GM10847 (cell line): ENCODE measurements around the gene EIF6.

Experiments
- POLR2A ChIP-seq: IDR thresholded peaks from 2 replicates; pipeline ENCODE4 v1.6.1; 2011; ENCODE audit not compliant: insufficient read length; ENCODE audit errors: extremely low read depth

EIF6 gene

GRCh38 chr20:35291654-35292503 lies 7.3 kb upstream of the EIF6 start, which contains the start of gene FAM83C:
TSS of gene FAM83C (minus strand) at chr20:35292425. CDS start at chr20:35292304, 121 bp downstream.
- no peak for TF ChIP-seq POLR2A

DNA sequence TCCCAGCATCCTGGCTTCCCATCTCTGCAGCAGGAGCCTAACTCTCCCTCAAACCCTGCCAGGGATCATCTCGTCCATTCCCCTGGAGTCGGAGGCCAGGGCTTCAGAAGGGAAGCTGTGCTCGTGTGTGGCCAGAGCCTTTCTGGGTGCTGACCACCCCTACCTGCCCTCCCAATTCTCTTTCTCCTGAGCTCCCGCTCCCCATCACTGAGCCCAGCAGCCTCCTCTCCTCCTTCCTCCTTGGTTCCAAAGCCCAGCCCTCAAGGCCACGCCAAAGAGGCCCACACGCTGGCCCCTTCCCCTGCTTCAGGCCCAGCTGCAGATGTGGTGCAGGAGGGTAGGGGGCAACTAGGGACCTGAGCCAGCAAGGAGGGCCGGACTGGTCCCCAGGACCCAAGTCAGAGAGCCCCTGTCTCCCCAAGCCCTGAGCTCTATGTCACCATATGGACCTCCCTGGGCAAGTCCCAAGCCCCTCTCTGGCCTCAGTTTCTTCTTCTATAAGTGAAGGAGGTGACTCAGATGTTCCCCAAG lies 6.4 kb upstream of the EIF6 start:
- TF ChIP-seq POLR2A: no peak

- TF ChIP-seq POLR2A: no peak
Measured at GRCh38 chr20:35290186-35290886, 5.8 kb upstream of the EIF6 start.

- no peak for TF ChIP-seq POLR2A
Measured at GRCh38 chr20:35288325-35289060, 3.9 kb upstream of the EIF6 start.

- TF ChIP-seq POLR2A: no peak
Measured at GRCh38 chr20:35287509-35288324, 3.1 kb upstream of the EIF6 start.

GRCh38 chr20:35286899-35287508 lies 2.4 kb upstream of the EIF6 start:
- TF ChIP-seq POLR2A: no peak

DNA sequence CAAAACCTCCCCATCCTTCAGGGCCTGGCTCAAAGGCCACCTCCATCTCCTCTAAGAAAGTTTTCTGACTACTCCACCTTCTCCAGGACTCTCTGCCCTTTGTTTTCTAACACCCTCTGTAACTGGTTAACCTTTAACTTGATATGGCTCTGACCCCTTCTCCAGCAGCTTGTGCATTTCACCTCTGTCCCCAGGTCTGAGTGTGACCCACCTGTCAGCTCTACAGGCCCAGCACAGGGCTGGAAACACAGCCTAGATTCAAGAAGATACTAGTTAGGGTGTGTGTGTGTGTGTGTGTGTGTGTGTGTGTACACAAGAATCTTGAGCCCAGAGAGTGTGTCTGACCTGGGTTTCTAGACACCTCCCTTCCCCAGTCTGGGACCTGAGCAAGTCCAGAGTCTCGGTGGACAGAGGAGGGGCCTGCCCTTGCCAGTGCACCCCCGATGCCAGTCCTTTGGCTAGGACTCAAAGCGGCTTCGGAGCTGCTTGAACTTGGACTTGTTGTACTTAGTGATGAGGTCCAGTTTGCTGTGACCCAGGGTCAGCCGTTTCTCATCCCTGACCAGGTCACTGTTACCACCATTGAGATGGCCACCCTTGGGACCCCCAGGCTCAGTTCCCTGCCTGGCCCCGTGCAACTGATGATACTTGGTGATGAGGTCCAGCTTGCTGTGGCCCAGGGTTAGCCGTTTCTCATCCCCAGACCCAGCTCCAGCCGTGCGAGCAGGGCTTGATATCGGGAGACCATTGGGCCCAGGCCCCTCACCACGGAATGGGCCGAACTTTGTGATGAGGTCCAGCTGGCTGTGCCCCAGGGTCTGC lies 1.7 kb upstream of the EIF6 start:
- no peak for TF ChIP-seq POLR2A

DNA sequence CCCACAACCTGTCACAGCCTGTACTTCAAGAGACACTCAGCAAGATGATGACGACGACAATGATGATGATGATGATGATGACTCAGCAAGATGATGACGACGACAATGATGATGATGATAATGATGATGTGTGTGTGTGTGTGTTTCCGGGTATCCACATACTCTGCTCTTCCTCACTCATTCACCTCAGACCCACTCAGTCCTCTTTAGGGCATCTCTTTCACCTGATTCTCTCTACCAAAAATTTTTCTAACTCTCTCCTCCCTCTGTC lies 1.2 kb upstream of the EIF6 start:
- no peak for TF ChIP-seq POLR2A

GRCh38 chr20:35284992-35285805 lies 627 bp upstream of the EIF6 start:
- no peak for TF ChIP-seq POLR2A

- no peak for TF ChIP-seq POLR2A
Measured at GRCh38 chr20:35283441-35284266, 918 bp downstream of the EIF6 start.

DNA sequence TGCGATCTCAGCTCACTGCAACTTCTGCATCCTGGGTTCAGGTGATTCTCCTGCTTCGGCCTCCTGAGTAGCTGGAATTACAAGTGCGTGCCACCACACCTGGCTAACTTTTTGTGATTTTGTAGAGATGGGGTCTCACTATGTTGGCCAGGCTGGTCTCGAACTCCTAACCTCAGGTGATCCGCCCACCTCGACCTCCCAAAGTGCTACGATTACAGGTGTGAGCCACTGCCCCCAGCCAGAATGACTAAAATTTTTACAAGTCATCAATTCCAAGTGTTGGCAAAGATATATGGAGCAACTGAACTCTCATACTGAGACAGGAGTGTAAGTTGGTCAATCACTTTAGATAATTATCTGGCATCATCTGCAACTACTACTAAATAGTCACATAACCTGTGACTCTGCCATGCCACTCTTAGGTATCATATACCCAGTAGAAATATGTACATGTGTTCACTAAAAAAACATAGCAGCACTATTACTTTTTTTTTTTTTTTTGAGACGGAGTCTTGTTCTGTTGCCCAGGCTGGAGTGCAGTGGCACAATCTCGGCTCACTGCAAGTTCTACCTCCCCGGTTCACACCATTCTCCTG lies 3.0 kb downstream of the EIF6 start:
- no peak for TF ChIP-seq POLR2A

GRCh38 chr20:35280523-35280922 lies 4.0 kb downstream of the EIF6 start:
- no peak for TF ChIP-seq POLR2A
